Measurements from ENCODE around the gene ZDHHC22. TPM values are rescaled to one million over a fixed set of nuclear protein-coding genes. Genes with fewer than 3 reads are reported as not detected.

Gene ZDHHC22
- total RNA-seq, 3 donors from 2014 or later: 1.7 TPM; not detected in 2

- no peak overlapping the region for H3K4me3 ChIP-seq
- intact Hi-C loops (cut with DNase I, micrococcal nuclease): no loop called here
- no peaks in the 10 kb centered on the region for H3K36me3 ChIP-seq (ENCODE audit: low read depth)
- ATAC-seq: no peak
- DNase-seq: no peak
- no peaks in the 10 kb centered on the region for H3K9me3 ChIP-seq
- no peak for TF ChIP-seq CTCF (IDR thresholded peaks at IDR 0.05)
- peaks cover 6% of the 10 kb centered on the region for H3K4me1 ChIP-seq (ENCODE audit: low read depth)
These were observed 58.5 kb downstream of the ZDHHC22 start for GRCh38 chr14:77083082-77083481.

GRCh38 chr14:77082356-77082755 lies 59.2 kb downstream of the ZDHHC22 start:
- no peak overlapping the region for H3K4me3 ChIP-seq
- ATAC-seq: no peak
- intact Hi-C loops (cut with DNase I, micrococcal nuclease): no loop called here
- TF ChIP-seq CTCF (IDR thresholded peaks at IDR 0.05): no peak
- H3K4me1 ChIP-seq (ENCODE audit: low read depth): no peaks in the 10 kb centered on the region
- H3K9me3 ChIP-seq: no peaks in the 10 kb centered on the region
- no peaks in the 10 kb centered on the region for H3K36me3 ChIP-seq (ENCODE audit: low read depth)
- DNase-seq: no peak

Other genes starting within 250 kb of the ZDHHC22 start
- gene IRF2BPL, start 113.1 kb downstream of the ZDHHC22 start, total RNA-seq: 10 to 100 TPM; 15.1 to 74.1 (median 19.3) TPM
- 10 to 100 TPM; 45.7 to 84.9 (median 61.0) TPM for gene CIPC, start 43.5 kb downstream of the ZDHHC22 start, total RNA-seq
- 10 to 100 TPM; 21.2 to 40.8 (median 34.9) TPM for gene TMEM63C, start 40.0 kb upstream of the ZDHHC22 start, total RNA-seq
- gene NGB, start 129.4 kb upstream of the ZDHHC22 start, total RNA-seq: 1 to 10 TPM in 1 of 3 donors, under 1 TPM in 1, not detected in 1; 0.14 to 5.3 TPM
- gene POMT2, start 179.1 kb upstream of the ZDHHC22 start, total RNA-seq: 10 to 100 TPM; 22.9 to 28.5 (median 23.2) TPM
- gene GSTZ1, start 179.2 kb upstream of the ZDHHC22 start, total RNA-seq: 10 to 100 TPM; 15.6 to 42.5 (median 37.1) TPM
- gene TMED8, start 235.3 kb upstream of the ZDHHC22 start, total RNA-seq: 10 to 100 TPM in 1 of 3 donors, 1 to 10 TPM in 2; 6.5 to 15.6 (median 7.7) TPM
- under 1 TPM; 0.29 to 0.66 (median 0.43) TPM for gene SAMD15, start 235.6 kb upstream of the ZDHHC22 start, total RNA-seq